HG03432 (cell line): Measurements from ENCODE around the gene MATN3.
"Not testable (repeated sequence)": the region's sequence is repeated elsewhere in the genome, so short reads cannot be mapped to it uniquely, and the experiment has no call there.

Experiments
- ATAC-seq: cut with Tn5 transposase; IDR thresholded peaks from one replicate; pipeline ENCODE4 v1.9.1; 2021; ENCODE audit warnings: mild to moderate bottlenecking, moderate library complexity; ENCODE audit not compliant: unreplicated experiment

MATN3 gene

DNA sequence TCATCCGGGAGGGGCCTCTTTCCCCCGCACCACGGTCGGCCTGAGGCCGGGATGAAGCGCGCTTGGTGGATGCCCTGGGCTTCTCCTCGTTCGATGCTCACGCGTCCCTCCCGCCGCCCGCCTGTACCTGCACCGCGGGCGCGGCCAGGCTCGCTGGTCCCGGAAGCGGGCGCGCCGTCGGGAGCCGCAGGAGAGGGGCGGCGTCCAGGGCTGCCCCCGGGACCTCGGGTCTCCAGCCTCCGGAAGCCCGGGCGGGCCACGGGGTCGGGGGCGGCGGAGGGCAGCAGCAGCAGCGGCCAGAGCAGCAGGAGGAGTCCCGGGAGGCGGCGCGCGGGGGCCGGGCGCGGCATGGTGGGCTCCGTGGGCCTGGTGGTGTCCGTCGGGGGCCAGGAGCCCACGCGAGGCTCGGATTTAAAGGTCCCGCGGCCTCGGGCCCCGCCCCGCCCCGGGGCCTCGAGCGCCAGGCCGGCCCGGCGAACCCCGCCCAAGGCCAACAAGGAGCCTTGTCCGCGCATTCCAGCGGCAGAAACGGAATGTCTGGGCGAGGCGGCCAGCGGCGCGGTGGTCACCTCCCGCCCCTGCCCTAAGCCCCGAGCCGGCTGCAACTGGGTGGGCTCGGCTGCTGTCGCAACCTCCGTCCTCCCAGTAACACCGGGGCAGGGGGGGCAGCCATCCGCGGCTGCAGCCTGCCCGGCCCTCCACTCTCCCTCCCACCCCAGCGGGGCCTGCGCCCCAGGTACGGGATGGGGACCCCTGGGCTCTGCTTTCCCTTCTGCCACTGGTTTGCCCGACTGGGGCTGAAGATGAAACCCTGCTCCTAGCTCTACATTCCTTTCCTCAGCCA is at the start of gene MATN3:
MATN3 (minus strand) TSS at position 387 of the 844 bp plus-strand sequence; CDS start at position 350, 37 bp downstream.
- peak; percentile 45 for ATAC-seq

DNA sequence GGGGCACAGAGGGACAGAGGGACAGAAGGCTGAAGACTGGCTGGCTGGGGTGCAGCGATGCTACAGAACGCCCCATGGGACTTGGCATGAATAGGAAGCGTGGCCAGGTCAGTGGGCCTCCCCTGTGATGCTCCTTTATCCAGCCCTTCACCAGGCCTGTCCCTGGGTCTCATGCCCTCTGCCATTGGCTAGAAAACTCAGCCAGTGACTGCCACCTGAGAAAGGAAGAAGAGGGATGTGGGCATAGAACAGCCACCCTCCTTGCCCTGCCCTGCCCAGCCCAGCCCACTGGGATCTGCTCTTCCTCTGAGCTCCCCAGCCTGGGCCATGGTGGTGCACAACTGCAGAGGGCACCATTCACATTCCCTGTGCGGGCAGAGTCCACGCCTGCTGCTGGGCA is 49.5 kb upstream of the MATN3 start:
- no peak for ATAC-seq

DNA sequence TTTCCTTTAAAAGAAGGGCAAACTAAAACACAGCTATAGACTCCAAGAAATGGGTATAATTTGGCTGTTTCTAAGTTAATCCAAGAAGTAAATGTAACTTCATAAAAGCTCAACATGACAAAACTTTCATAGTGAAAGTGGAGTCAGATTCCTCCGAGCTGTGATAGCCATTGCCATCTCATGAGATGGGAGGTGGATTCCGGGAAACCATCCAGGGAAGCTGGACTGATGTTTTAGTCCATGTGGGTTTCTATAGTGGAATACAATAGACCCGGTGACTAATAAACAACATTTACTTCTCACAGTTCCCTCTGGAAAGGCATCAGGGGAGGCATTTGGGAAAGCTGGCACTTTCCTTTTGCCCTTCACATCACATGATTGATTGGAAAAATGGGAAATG is 49.0 kb upstream of the MATN3 start:
- no peak for ATAC-seq

DNA sequence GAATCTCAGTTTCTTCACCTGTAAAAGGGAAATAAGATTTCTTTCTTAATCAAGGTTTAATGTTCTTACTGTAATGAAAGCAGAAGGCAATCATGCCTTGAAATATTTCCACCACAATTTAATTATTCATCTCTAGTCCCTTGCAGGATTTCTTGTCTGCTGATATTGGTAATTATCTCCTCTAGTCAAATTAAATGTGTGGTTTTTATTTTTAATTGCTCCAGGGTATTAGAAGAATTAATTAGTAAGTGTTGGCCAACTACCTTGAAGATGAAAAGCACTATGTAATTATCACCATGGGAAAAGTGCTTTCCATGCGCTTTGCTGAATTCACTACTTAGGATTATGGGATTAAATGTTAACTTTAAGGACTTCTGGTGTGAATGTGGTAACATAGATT is 47.6 kb upstream of the MATN3 start:
- no peak for ATAC-seq

- ATAC-seq = no peak
Observed at GRCh38 chr2:20057268-20057667, 44.8 kb upstream of the MATN3 start.

DNA sequence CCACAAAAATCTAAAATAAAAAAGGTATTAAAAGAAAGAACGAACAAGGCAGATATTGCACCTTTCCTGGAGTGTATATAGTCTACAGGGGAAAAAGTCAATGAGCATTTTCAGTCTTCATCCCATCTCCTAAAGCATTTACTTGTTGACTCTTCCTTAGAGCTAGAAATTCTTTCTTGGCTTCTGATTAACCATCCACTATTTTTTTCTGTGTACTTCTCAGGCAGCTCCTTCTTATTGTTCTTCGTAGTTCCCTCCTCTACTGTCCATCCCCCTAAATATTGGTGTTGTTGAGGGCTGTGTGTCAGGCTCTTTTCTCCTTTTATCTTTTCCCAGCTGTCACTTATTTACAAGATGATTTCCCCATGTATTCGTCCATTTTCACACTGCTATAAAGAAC is 42.5 kb upstream of the MATN3 start:
- ATAC-seq = no peak

- no peak for ATAC-seq
Observed at GRCh38 chr2:20054119-20054518, 41.7 kb upstream of the MATN3 start.

GRCh38 chr2:20052861-20053281 is 40.4 kb upstream of the MATN3 start:
- no peak for ATAC-seq

- no peak for ATAC-seq
Observed at GRCh38 chr2:20052229-20052851, 39.9 kb upstream of the MATN3 start.

- ATAC-seq = peak; percentile 95
Observed at GRCh38 chr2:20051532-20052228, 39.2 kb upstream of the MATN3 start, which contains the start of gene LAPTM4A. Gene LAPTM4A (minus strand): TSS chr2:20051628. CDS start chr2:20051520, 108 bp downstream.

DNA sequence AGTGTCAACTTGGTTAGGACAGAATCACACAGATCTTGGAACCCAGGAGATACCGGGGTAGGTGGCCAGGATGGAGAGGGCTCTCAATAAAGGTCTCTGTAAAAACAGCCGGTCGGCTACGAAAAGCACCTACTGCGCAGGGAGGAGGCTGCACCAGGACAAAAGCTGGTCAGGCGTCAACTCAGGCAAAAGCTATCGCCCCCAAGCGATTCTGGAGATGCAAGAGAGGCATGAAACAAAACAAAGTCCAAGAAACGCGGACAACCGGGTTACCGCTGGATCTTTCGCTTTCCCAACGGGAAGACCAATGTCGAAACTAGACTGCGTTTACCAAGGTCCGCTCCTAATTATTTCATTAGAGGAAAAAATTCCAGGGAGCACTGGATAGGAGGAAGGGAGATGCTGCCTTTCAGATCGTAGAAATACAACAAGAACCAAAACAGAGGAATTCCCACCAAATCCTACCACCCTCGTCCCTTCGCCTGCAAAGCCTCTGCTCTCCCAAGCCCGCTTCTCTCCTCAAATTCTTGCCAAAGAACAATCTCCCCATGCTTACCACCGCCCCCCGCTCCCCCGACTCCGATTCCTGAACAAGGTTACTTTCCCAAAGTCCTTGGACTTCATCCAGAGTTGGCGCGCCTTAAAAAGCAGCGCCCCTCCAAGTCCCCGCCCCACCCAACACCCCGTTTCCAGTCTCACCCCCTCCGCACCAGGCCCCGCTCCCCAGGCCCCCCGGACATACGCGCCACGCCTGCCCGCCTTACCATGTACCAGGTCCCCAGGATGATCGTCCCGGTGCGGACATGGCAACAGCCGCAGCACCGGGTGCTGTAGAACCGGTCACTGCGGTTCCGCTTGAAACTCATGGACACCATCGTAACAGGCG is 38.4 kb upstream of the MATN3 start:
- ATAC-seq = peak; percentile 26

DNA sequence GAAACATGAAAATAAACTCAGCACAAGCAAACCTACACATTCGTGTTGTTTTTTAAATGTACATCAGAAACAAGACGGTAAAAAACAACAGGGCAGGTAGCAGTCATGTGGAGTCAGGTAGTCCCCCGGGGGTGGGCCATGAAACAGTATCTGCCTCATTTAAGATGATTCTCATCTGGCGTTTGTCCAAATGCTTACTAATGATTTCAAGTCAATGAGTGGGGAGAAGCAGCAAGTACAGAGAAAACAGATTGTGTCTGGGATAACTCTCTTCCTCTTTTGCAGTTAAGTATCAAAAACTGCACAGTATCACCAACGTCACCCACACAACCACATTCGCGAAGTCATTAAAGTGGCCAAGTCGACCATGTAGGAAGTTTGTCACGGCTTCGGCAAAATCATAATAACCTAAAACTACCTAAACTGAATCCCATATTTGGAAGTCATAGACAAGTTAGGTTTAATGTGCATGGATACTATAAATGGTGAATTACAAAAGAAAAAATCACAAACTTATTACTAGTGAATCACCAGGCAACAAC is 37.7 kb upstream of the MATN3 start:
- peak; percentile 26 for ATAC-seq

DNA sequence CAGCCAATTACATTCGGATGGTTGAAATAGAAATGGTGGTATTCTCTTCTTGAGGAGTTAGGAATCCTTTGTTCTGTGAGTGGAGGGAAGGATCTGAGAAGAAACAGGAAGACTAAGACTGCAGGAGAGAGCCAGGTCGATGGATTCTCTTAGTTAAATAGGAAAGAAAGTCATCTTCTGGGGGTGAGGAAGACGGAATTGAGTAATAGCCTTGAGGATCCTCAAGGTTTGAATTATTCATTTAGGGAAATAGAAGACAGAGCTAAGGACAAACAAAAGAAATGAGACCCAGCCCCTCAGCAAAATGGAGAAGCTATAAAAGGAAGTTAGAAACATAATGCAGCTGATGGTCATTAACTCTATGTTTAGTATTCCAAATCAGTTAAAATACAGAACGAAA is 37.2 kb upstream of the MATN3 start:
- no peak for ATAC-seq

DNA sequence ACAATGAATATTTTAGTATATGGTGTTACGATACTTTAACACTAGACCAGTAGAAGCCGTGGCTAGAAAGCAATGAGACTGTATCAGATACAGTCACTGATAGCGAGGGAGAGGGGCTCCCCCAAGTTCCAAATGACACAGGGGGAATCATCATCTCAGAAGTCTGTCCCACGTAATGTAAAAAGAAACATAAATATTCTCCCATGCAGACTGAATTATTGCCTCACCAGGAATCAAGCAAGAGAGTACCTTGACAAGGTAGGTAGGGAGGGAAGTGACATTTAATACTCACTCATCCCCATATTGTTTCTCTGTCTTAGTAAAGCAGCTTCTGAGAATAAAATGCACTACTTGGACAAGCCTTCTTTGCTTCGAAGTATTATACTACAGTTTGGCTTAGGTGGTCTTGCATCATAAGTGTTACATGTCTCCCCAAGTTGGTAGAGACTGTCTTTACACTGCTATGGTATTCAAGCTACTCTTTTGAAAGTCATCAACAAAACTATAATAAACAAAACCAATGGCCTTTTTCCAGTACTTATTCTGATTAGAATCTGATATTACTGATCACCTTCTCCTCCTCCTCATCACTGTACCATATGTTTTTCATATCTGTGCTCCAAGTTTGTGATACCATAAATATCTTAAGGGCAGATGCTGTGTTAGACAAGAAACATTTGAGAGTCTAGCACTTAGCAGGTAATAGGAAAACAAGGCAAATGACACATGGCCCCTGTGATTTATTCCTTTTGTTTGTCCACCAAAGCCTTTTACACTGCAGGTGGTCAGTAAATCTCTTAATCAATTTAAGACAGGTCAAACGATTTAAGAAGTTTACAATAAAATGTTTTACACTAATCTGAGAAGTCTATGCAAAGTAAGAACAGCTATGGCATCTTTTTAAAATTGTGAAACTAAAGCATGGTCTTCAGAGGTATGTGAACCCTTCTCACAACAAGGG is 36.3 kb upstream of the MATN3 start:
- no peak for ATAC-seq

- ATAC-seq = not testable (repeated sequence)
Observed at GRCh38 chr2:20045712-20046292, 33.3 kb upstream of the MATN3 start.

- ATAC-seq = no peak
Observed at GRCh38 chr2:20044778-20045177, 32.3 kb upstream of the MATN3 start.

GRCh38 chr2:20042531-20042930 is 30.1 kb upstream of the MATN3 start:
- no peak for ATAC-seq

- ATAC-seq = no peak
Observed at GRCh38 chr2:20040489-20041172, 28.2 kb upstream of the MATN3 start.
